Neuronal stem cell (in vitro differentiated cells): ENCODE data around the gene ASB12.
A peak's percentile ranks its signal among the peaks of the same experiment; 100 is the strongest.

ENCODE experiments used
- DNase-seq: peaks from one replicate; pipeline ENCODE4 v3.0.0-alpha.2; 2013; ENCODE audit warnings: low spot score
- H2AFZ ChIP-seq: one replicate; pipeline ENCODE4 v1.6.1; 2013; ENCODE audit warnings: mild to moderate bottlenecking, low read length, inconsistent platforms
- H2AK5ac ChIP-seq: 2 replicates; pipeline ENCODE4 v1.6.1; 2013; ENCODE audit warnings: low read depth, mild to moderate bottlenecking, inconsistent platforms, low read length, moderate library complexity, mixed read lengths
- H2BK120ac ChIP-seq: 2 replicates; pipeline ENCODE4 v1.6.1; 2013; ENCODE audit warnings: low read depth, mild to moderate bottlenecking, inconsistent platforms, low read length, moderate library complexity, mixed read lengths
- H2BK12ac ChIP-seq: one replicate; pipeline ENCODE4 v1.6.1; 2013; ENCODE audit warnings: low read length, inconsistent platforms
- H2BK15ac ChIP-seq: 2 replicates; pipeline ENCODE4 v1.6.1; 2013; ENCODE audit warnings: mild to moderate bottlenecking, low read length, inconsistent platforms, mixed read lengths
- H2BK5ac ChIP-seq: one replicate; pipeline ENCODE4 v1.6.1; 2013; ENCODE audit warnings: inconsistent platforms, mild to moderate bottlenecking, low read length, moderate library complexity
- H3K14ac ChIP-seq: one replicate; pipeline ENCODE4 v1.6.1; 2013; ENCODE audit warnings: low read length, inconsistent platforms
- H3K18ac ChIP-seq: 2 replicates; pipeline ENCODE4 v1.6.1; 2013; ENCODE audit warnings: low read length, inconsistent platforms
- H3K23ac ChIP-seq: 2 replicates; pipeline ENCODE4 v1.6.1; 2013; ENCODE audit warnings: low read depth, mild to moderate bottlenecking, mixed read lengths, low read length, inconsistent platforms; ENCODE audit not compliant: poor library complexity
- H3K27ac ChIP-seq: replicated peaks from 3 replicates; pipeline ENCODE4 v1.5.1; 2013; ENCODE audit warnings: low read length, inconsistent platforms
- H3K27me3 ChIP-seq, 3 experiments: 2 replicates each; pipeline ENCODE4 v1.6.1; 2013; ENCODE audit warnings: low read length in 3 of 3, mild to moderate bottlenecking in 2 of 3, inconsistent platforms in 1 of 3, low read depth in 1 of 3, mixed read lengths in 1 of 3, moderate library complexity in 1 of 3; ENCODE audit not compliant: control insufficient read depth in 3 of 3, insufficient read depth in 3 of 3
- H3K36me3 ChIP-seq, 2 donors: replicated peaks in 1 of 2; 2 replicates each; pipeline ENCODE4 v1.6.1; 2013; ENCODE audit warnings: low read length in 2 of 2; ENCODE audit not compliant: control insufficient read depth in 2 of 2, insufficient read depth in 2 of 2
- H3K4ac ChIP-seq: 2 replicates; pipeline ENCODE4 v1.6.1; 2013; ENCODE audit warnings: inconsistent platforms, mild to moderate bottlenecking, low read length, moderate library complexity
- H3K4me1 ChIP-seq, 2 donors: 1 replicate in 1 of 2; 2 replicates in 1 of 2; pipeline ENCODE4 v1.6.1; 2013; ENCODE audit warnings: low read length in 2 of 2, low read depth in 1 of 2; ENCODE audit not compliant: control insufficient read depth in 2 of 2, insufficient read depth in 1 of 2
- H3K4me2 ChIP-seq: one replicate; pipeline ENCODE4 v1.6.1; 2013; ENCODE audit warnings: mild to moderate bottlenecking, low read length, inconsistent platforms; ENCODE audit not compliant: insufficient read depth, poor library complexity, severe bottlenecking
- H3K4me3 ChIP-seq, 2 donors: 2 replicates each; pipeline ENCODE4 v1.5.1; 2013; ENCODE audit warnings: low read length in 2 of 2, mild to moderate bottlenecking in 2 of 2, inconsistent platforms in 1 of 2, moderate library complexity in 1 of 2
- H3K79me1 ChIP-seq: one replicate; pipeline ENCODE4 v1.6.1; 2013; ENCODE audit warnings: low read depth, mild to moderate bottlenecking, inconsistent platforms, low read length, moderate library complexity
- H3K9ac ChIP-seq: one replicate; pipeline ENCODE4 v1.6.1; 2013; ENCODE audit warnings: mild to moderate bottlenecking, low read depth, low read length, inconsistent platforms; ENCODE audit not compliant: poor library complexity
- H3K9me3 ChIP-seq, 2 donors: replicated peaks in 1 of 2; 2 replicates each; pipeline versions ENCODE3 to v1.6.1; 2013; ENCODE audit warnings: low read length in 2 of 2, mild to moderate bottlenecking in 2 of 2, inconsistent platforms in 1 of 2, low read depth in 1 of 2, mixed read lengths in 1 of 2, moderate library complexity in 1 of 2; ENCODE audit not compliant: control insufficient read depth in 2 of 2, insufficient read depth in 1 of 2
- H4K8ac ChIP-seq: one replicate; pipeline ENCODE4 v1.6.1; 2013; ENCODE audit warnings: low read depth, mild to moderate bottlenecking, inconsistent platforms, low read length, moderate library complexity
- H4K91ac ChIP-seq: one replicate; pipeline ENCODE4 v1.6.1; 2013; ENCODE audit warnings: low read length, low read depth, mild to moderate bottlenecking, inconsistent platforms; ENCODE audit not compliant: poor library complexity
- WGBS, 2 donors: extraction: QIAGEN DNeasy Blood & Tissue Kit; methylation state at CpG; one replicate each; pipeline ENCODE4 v1.1.7; 2013; ENCODE audit warnings: missing lambda C conversion rate in 2 of 2, mixed read lengths in 1 of 2; ENCODE audit not compliant: insufficient read length in 2 of 2, insufficient replicate concordance in 1 of 2; ENCODE audit errors: extremely low coverage in 2 of 2; 5-methylcytosine and 5-hydroxymethylcytosine counted together

The ASB12 gene

DNA sequence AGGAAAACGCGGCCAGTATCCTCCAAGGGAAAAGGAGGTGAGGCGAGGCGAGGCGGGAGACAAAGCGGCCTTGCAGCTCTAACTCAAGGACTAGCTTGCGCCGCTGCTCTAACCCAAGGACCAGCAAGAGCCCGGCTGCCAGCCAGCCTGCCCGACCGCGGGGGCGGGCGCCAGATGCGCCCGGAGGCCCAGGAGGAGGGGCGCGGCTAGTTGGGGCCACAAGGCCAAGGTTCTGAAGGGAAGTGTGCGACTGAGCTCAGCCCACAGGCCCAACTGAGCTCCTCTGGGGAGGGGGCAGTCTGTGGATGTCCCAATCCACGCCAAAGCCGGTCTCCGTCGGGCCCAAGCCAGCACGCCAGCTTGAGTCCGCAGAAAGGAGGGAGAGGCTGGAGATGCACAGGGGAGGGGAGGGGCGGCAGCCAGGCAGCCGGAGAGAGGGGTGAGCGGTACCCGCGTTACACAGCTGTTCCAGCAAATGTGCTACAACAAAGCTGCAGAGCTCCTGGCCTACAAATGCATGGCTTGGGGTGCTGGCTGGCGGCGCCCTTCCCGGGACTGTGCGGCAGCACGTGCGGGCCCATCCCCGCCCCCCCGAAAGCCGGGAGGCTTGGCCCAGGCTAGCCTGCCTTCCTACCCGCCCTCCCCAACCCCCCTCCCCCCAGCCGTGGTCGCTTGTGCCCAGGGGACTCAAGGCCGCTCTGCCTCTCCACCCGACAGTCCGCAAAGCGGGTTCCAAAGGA lies 25.5 kb downstream of the ASB12 start:
- Histone ChIP-seq H3K4me3 (peak overlapping the region; percentile 62 to 91), H4K91ac (no peak overlapping the region), H3K4me2 (peak overlapping the region; percentile 62), H3K14ac (no peak overlapping the region), H2AK5ac (peak overlapping the region; percentile 35), H3K79me1 (peaks cover 5% of the 10 kb centered on the region), H3K18ac (peak overlapping the region; percentile 87), H3K4me1 (peaks cover 5% of the 10 kb centered on the region in 2 donors), H3K9ac (peak overlapping the region; percentile 86), H2BK15ac (no peak overlapping the region), H2BK12ac (no peak overlapping the region), H3K36me3 (no peaks in the 10 kb centered on the region), H2BK5ac (no peak overlapping the region), H4K8ac (no peak overlapping the region), H3K4ac (no peak overlapping the region), H3K27me3 (no peaks in the 10 kb centered on the region), H2BK120ac (no peak overlapping the region), H2AFZ (peak overlapping the region; percentile 93), H3K9me3 (no peaks in the 10 kb centered on the region), H3K23ac (no peak overlapping the region), H3K27ac (no peak overlapping the region)
- no peak for DNase-seq
- whole genome bisulfite sequencing, 2 donors, result no CpG with 5 or more reads among the region's 46 CpGs

DNA sequence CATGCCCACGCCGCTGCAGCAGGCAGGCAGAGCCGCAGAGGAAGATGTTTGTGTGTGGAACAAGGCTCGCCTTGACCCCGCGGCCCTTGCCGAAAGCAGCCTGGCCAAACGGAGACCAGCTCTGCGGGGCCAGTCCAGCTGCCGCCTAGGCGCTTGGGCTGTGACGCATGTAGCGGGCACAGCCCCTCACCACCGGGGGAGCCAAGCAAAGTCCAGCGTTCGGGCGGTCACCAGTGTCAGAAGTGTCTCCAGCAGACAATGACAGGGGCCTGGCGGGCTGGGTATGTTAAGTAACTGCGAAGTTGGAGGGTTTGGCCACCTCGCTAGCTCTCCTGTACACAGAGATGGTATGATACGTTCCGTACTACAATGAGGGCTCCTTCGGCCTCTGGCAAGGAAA lies 26.2 kb downstream of the ASB12 start:
- peak overlapping the region; percentile 93 for H2AFZ ChIP-seq
- no peak overlapping the region for H3K4ac ChIP-seq
- H3K27me3 ChIP-seq, result no peaks in the 10 kb centered on the region
- no peak overlapping the region for H4K8ac ChIP-seq
- no peak overlapping the region for H3K23ac ChIP-seq
- no peak overlapping the region for H4K91ac ChIP-seq
- no peak overlapping the region for H2BK5ac ChIP-seq
- H3K9me3 ChIP-seq, result no peaks in the 10 kb centered on the region
- peaks cover 5% of the 10 kb centered on the region in 2 donors for H3K4me1 ChIP-seq
- peak overlapping the region; percentile 62 to 91 for H3K4me3 ChIP-seq
- H2AK5ac ChIP-seq, result peak overlapping the region; percentile 35
- H2BK12ac ChIP-seq, result no peak overlapping the region
- H3K79me1 ChIP-seq, result peaks cover 5% of the 10 kb centered on the region
- H3K4me2 ChIP-seq, result peak overlapping the region; percentile 62
- no peak overlapping the region for H2BK15ac ChIP-seq
- no peak for DNase-seq
- no peak overlapping the region for H2BK120ac ChIP-seq
- WGBS, 2 donors, result no CpG with 5 or more reads among the region's 23 CpGs
- no peak overlapping the region for H3K18ac ChIP-seq
- H3K36me3 ChIP-seq, result no peaks in the 10 kb centered on the region
- no peak overlapping the region for H3K27ac ChIP-seq
- H3K9ac ChIP-seq, result peak overlapping the region; percentile 78
- no peak overlapping the region for H3K14ac ChIP-seq

DNA sequence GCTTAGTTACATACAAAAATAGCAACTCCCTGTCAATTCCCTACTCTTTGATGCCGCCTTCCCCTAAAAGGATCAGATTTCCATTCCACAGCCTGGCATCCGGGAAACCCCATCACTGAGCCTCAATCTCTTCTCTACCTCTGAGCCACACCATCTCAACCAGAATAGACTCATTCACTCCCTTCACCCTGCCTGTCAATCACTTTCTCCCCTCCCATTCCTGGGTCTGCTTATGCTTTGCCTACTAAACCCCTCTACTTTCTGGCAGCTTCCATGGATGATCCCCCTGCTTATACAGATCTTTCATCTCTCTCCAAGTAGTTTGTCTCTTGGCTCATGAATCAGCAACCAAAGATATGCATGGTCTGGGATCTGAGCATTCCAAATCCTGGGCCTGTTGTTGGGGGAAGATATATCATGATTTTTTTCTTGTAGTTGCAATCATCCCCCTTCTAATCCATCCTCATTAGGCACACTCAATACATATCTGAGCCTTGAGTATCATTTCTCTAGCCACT lies 27.5 kb downstream of the ASB12 start:
- Histone ChIP-seq H4K91ac (no peak overlapping the region), H3K4ac (no peak overlapping the region), H3K9me3 (no peaks in the 10 kb centered on the region), H3K23ac (no peak overlapping the region), H3K4me3 (no peak overlapping the region), H3K4me1 (peaks cover 5% of the 10 kb centered on the region in 2 donors), H3K14ac (no peak overlapping the region), H2BK15ac (no peak overlapping the region), H3K27ac (no peak overlapping the region), H4K8ac (no peak overlapping the region), H3K79me1 (peaks cover 5% of the 10 kb centered on the region), H2BK12ac (no peak overlapping the region), H3K27me3 (no peaks in the 10 kb centered on the region), H3K18ac (no peak overlapping the region), H2AFZ (no peak overlapping the region), H3K4me2 (no peak overlapping the region), H3K36me3 (no peaks in the 10 kb centered on the region), H2AK5ac (no peak overlapping the region), H2BK5ac (no peak overlapping the region), H2BK120ac (no peak overlapping the region), H3K9ac (no peak overlapping the region)
- no peak for DNase-seq
- WGBS, 2 donors, result no CpG with 5 or more reads among the region's 2 CpGs

DNA sequence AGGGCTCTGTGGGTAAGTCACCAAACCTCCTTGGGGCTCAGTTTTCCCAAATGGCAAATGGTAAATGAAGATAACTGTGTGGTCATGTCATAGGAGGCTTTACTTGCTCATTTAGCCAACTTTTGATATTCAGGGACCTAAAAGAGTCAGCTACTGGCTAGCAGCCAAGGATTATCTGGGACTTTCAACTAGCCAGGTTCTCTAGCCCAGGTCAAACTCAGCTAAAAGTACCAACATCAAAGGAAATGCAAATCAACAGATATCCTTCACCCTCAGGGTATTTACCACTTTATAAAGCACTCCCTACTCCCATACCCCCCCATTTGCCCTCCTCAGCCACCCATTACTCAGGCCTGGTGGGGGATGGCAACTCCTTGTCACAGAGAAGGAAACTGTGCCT lies 32.4 kb downstream of the ASB12 start:
- no peak for DNase-seq
- no peaks in the 10 kb centered on the region for H3K27me3 ChIP-seq
- no peak overlapping the region for H4K8ac ChIP-seq

More for the DNA sequence above, 32.4 kb downstream of the ASB12 start:
- Histone ChIP-seq H3K4ac (no peak overlapping the region), H2BK120ac (no peak overlapping the region), H3K9me3 (no peaks in the 10 kb centered on the region), H3K4me2 (no peak overlapping the region), H2AK5ac (no peak overlapping the region), H2BK12ac (no peak overlapping the region), H3K36me3 (peaks cover 0 to 8% of the 10 kb centered on the region in 2 donors), H2BK15ac (no peak overlapping the region), H3K27ac (no peak overlapping the region), H2AFZ (no peak overlapping the region), H4K91ac (no peak overlapping the region), H3K79me1 (peaks cover 2% of the 10 kb centered on the region), H3K23ac (no peak overlapping the region), H3K14ac (no peak overlapping the region), H3K4me3 (no peak overlapping the region), H3K9ac (no peak overlapping the region), H3K4me1 (no peaks in the 10 kb centered on the region), H3K18ac (no peak overlapping the region), H2BK5ac (no peak overlapping the region)
